A673 (cell line): ENCODE results near the gene TDO2. TPM values are rescaled to one million over a fixed set of nuclear protein-coding genes. Genes with fewer than 3 reads are reported as not detected.

Experiments used
- BruUV-seq: library from RNA; stranded (reverse); fragments of 400-500 nt; replicated peaks from 2 replicates; lab custom pipeline; 2021; lab: Mats Ljungman, UMichigan
- CTCF ChIA-PET: fragments of 300-600 bp; sonication (Branson Sonifier 250); formaldehyde crosslinking; loops from one replicate; lab custom pipeline; 2022; ENCODE audit warnings: antibody characterized with exemption; lab: Charles Lee
- POLR2A ChIA-PET: fragments of 300-600 bp; sonication (Branson Sonifier 250); formaldehyde crosslinking; loops from one replicate; lab custom pipeline; 2022; ENCODE audit warnings: antibody characterized with exemption; ENCODE audit not compliant: low non-redundant PET; lab: Charles Lee
- DNase-seq: peaks from one replicate; pipeline ENCODE4 v3.0.0-alpha.2; 2015; ENCODE audit warnings: low spot score
- H3K27ac ChIP-seq: fragments of 200-600 bp; sonication (generic); 2 replicates; pipeline ENCODE4 v1.5.1; 2016; ENCODE audit warnings: mixed run types, low read depth, mild to moderate bottlenecking, mixed read lengths, antibody characterized with exemption, low read length; ENCODE audit not compliant: poor library complexity, severe bottlenecking
- H3K27me3 ChIP-seq: fragments of 200-600 bp; sonication (generic); replicated peaks from 2 replicates; pipeline ENCODE4 v1.6.1; 2017; ENCODE audit warnings: mixed run types, low read depth, mild to moderate bottlenecking, mixed read lengths, antibody characterized with exemption, low read length; ENCODE audit not compliant: insufficient read depth, poor library complexity
- H3K36me3 ChIP-seq: fragments of 200-600 bp; sonication (generic); 2 replicates; pipeline ENCODE4 v1.6.1; 2016; ENCODE audit warnings: mixed run types, mild to moderate bottlenecking, mixed read lengths, antibody characterized with exemption, low read length; ENCODE audit not compliant: insufficient read depth, poor library complexity, severe bottlenecking
- H3K4me1 ChIP-seq: fragments of 200-600 bp; sonication (generic); 2 replicates; pipeline ENCODE4 v1.6.1; 2017; ENCODE audit warnings: mixed run types, mild to moderate bottlenecking, mixed read lengths, antibody characterized with exemption, low read length; ENCODE audit not compliant: insufficient read depth, poor library complexity, severe bottlenecking
- H3K4me3 ChIP-seq: fragments of 200-600 bp; sonication (generic); 2 replicates; pipeline ENCODE4 v1.5.1; 2016; ENCODE audit warnings: low read depth, mixed run types, mild to moderate bottlenecking, mixed read lengths, low read length; ENCODE audit not compliant: poor library complexity, severe bottlenecking
- H3K9me3 ChIP-seq: fragments of 200-600 bp; sonication (generic); 2 replicates; pipeline ENCODE4 v1.6.1; 2016; ENCODE audit warnings: mixed run types, low read depth, mild to moderate bottlenecking, mixed read lengths, antibody characterized with exemption, low read length; ENCODE audit not compliant: poor library complexity, severe bottlenecking
- EZH2 ChIP-seq: fragments of 200-600 bp; sonication (generic); IDR thresholded peaks from 2 replicates; pipeline ENCODE4 v1.6.1; 2017; ENCODE audit warnings: borderline replicate concordance, low read depth, mild to moderate bottlenecking, mixed read lengths, antibody characterized with exemption, low read length; ENCODE audit not compliant: poor library complexity, severe bottlenecking
- intact Hi-C: fragments of 100-400 bp; cut with micrococcal nuclease; formaldehyde crosslinking; loops from one replicate; pipeline ENCODE4 v1.10.0; 2022; ENCODE audit not compliant: unreplicated experiment
- total RNA-seq: library from RNA; stranded (reverse); gene quantifications from 2 replicates; pipeline ENCODE4 v1.2.3, GENCODE V29; 2021
- TF ChIP-seq, protein P1 (sequence below): fragments of 300-800, 200-600 bp; sonication (generic); conservative IDR thresholded peaks from 2 replicates; pipeline ENCODE4 v1.5.1; 2017; ENCODE audit warnings: low read depth, mild to moderate bottlenecking, antibody characterized with exemption, low read length, moderate library complexity, mixed read lengths

Gene TDO2
- total RNA-seq, 1 experiment from 2014 or later, result 1.0 TPM

DNA sequence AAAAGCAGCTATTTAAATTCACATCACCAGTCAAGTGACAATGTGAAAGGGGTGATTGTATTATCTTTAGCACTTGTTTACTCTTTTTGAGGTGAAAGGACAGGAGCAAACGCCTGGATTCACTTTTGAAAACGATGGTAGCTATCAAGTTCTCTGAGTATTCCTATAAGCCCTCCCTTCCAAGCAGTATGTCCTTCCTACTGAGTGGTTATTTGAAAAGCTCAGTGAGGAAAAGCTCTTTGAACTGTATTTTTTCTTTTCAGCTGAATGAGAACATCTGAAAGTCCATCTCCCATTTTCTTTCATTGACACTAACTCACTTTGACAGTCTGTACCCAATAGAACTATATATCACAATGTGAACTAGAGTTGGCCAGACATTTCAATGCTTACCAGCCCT lies 59.3 kb downstream of the TDO2 start:
- H3K4me3 ChIP-seq, result no peak overlapping the region
- no peaks in the 10 kb centered on the region for H3K9me3 ChIP-seq
- intact Hi-C loops, result no loop called here
- POLR2A ChIA-PET, result no interaction called here
- H3K36me3 ChIP-seq, result no peaks in the 10 kb centered on the region
- BruUV-seq, result no TSS peak
- CTCF ChIA-PET, result no interaction called here
- no peak for TF ChIP-seq EZH2
- TF ChIP-seq, protein P1, sequence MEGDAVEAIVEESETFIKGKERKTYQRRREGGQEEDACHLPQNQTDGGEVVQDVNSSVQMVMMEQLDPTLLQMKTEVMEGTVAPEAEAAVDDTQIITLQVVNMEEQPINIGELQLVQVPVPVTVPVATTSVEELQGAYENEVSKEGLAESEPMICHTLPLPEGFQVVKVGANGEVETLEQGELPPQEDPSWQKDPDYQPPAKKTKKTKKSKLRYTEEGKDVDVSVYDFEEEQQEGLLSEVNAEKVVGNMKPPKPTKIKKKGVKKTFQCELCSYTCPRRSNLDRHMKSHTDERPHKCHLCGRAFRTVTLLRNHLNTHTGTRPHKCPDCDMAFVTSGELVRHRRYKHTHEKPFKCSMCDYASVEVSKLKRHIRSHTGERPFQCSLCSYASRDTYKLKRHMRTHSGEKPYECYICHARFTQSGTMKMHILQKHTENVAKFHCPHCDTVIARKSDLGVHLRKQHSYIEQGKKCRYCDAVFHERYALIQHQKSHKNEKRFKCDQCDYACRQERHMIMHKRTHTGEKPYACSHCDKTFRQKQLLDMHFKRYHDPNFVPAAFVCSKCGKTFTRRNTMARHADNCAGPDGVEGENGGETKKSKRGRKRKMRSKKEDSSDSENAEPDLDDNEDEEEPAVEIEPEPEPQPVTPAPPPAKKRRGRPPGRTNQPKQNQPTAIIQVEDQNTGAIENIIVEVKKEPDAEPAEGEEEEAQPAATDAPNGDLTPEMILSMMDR, result no peak
- H3K27me3 ChIP-seq, result no peaks in the 10 kb centered on the region
- H3K27ac ChIP-seq, result no peak overlapping the region
- H3K4me1 ChIP-seq, result no peaks in the 10 kb centered on the region
- DNase-seq, result no peak

DNA sequence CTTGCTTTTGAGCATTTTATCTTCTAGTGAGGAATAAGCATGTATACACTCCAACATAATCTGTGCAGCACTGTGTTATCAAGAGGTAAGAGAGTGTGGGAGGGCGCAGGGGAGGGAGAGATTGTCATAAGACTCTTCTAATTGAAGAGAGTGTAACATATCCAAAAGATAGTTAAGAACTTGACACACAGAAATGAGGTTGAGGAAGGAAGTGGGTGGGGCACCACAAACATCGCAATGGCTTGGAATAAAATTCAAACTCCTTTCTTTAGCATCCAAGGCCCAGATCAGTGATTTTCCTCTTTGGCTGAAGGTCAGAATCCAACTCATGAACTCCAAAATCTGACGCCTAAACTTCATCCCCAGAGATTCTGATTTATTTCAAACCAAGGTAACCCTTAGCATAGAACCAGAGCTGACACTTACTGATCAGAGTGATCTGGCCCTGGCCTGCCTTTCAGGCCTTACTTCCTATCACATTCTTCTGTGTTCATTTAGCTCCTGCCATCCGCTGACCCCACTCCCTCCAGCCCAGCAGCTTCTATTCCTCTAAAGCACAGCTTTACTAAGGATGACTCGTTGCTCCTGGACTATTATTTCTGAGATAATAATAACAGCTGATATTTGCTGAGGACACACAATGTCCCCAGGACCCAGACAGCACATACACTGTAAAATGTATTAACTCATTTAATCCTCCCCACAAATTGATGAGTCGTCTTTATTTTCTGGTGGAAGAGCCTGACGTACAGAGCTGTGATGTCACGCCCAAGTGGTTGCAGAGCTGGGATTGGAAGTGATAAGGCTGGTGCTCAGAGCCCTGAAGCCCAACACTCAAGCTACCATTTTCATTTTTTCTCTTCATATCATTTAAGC lies 60.8 kb downstream of the TDO2 start:
- intact Hi-C loops, result no loop called here
- ChIA-PET POLR2A (interaction anchor here (0.7 kb wide), 1 partner anchor 156 kb away, joined by 4 read pairs; no protein-coding TSS in a partner anchor), CTCF (no interaction called here)
- DNase-seq, result no peak
- no peak overlapping the region for H3K27ac ChIP-seq
- H3K9me3 ChIP-seq, result no peaks in the 10 kb centered on the region
- H3K27me3 ChIP-seq, result no peaks in the 10 kb centered on the region
- TF ChIP-seq EZH2, result no peak
- TF ChIP-seq, protein P1, result no peak
- no peaks in the 10 kb centered on the region for H3K4me1 ChIP-seq
- no TSS peak for BruUV-seq
- no peak overlapping the region for H3K4me3 ChIP-seq
- H3K36me3 ChIP-seq, result no peaks in the 10 kb centered on the region

DNA sequence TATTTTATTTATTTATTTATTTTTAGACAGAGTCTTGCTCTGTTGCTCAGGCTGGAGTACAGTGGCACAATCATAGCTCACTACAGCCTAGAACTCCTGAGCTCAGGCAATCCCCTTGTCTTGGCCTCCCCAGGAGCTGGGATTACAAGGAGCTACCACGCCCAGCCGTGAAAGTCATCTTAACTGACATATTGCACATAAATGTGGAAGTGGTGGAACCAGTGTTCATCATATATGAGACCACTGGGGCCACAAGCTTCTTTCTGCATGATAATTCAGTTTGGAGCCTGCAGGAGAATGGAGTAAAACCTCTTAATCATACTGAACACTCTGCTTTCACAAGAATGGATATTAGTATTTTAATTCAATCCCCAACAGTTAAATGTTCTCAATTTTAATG lies 62.7 kb downstream of the TDO2 start:
- Histone ChIP-seq H3K4me3 (no peak overlapping the region), H3K27me3 (no peaks in the 10 kb centered on the region), H3K9me3 (no peaks in the 10 kb centered on the region), H3K4me1 (no peaks in the 10 kb centered on the region), H3K27ac (no peak overlapping the region), H3K36me3 (no peaks in the 10 kb centered on the region)
- POLR2A ChIA-PET, result no interaction called here
- TF ChIP-seq, protein P1, result no peak
- TF ChIP-seq EZH2, result no peak
- intact Hi-C loops, result no loop called here
- no TSS peak for BruUV-seq
- CTCF ChIA-PET, result no interaction called here
- no peak for DNase-seq
